ENCODE results near the gene MRPL55.

DNA sequence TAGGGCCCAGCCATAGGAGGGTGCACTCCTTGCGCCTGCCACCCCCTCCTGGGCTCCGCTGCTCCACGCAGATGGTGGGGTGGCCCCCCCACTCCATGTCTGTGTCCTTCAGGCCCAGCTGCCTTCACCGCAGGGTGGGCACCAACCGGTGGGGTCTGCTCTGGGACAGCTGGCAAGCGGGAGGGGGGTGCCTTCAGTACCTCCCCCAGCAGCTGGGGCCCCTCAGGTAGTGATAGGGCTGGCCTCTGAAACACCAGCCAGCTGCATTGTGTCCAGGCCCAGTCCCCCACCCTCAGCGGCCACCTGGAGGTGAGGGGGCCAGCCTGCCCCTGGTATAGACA lies 41.0 kb upstream of the MRPL55 start:
- TF ChIP-seq POLR2A (IDR thresholded peaks at IDR 0.05; ENCODE audit: low read depth, low read length) (no peak), TAF1 (IDR thresholded peaks at IDR 0.05; ENCODE audit: borderline replicate concordance, low read depth, low read length) (no peak)
